H1 (cell line): ENCODE data around the gene IFNL2. TPM values are rescaled to one million over a fixed set of nuclear protein-coding genes. Genes with fewer than 3 reads are reported as not detected.
A peak's percentile ranks its signal among the peaks of the same experiment; 100 is the strongest.

Experiments
- CTCF ChIA-PET: fragments of 300-600 bp; sonication (Branson Sonifier 250); formaldehyde crosslinking; loops from one replicate; lab custom pipeline; 2021; ENCODE audit not compliant: partially characterized antibody; lab: Charles Lee
- POLR2A ChIA-PET: fragments of 300-600 bp; sonication (Branson Sonifier 250); formaldehyde crosslinking; loops from one replicate; lab custom pipeline; 2021; ENCODE audit warnings: inconsistent platforms; ENCODE audit not compliant: partially characterized antibody; lab: Charles Lee
- DNase-seq, 2 experiments: peaks; one replicate each; pipeline versions ENCODE4 v3.0.0 to v3.0.0-alpha.2; 2010 to 2022; ENCODE audit warnings: low spot score in 2 of 2, low read depth in 1 of 2, mixed read lengths in 1 of 2
- FAIRE-seq: peaks from 2 replicates; lab custom pipeline; 2011; peaks lifted over from hg19 to GRCh38; lab: Jason Lieb, UNC
- H2AFZ ChIP-seq: 2 replicates; pipeline ENCODE4 v1.8.1; 2012; ENCODE audit warnings: low read length, inconsistent platforms
- H2AK5ac ChIP-seq: 2 replicates; pipeline ENCODE4 v1.6.1; 2013; ENCODE audit warnings: low read depth, low read length
- H2BK120ac ChIP-seq: replicated peaks from 2 replicates; pipeline ENCODE3; 2013; ENCODE audit warnings: low read depth, low read length, inconsistent platforms
- H2BK12ac ChIP-seq: 2 replicates; pipeline ENCODE4 v1.6.1; 2013; ENCODE audit warnings: low read depth, low read length
- H2BK15ac ChIP-seq: 2 replicates; pipeline ENCODE4 v1.6.1; 2013; ENCODE audit warnings: low read length
- H2BK20ac ChIP-seq: 2 replicates; pipeline ENCODE4 v1.6.1; 2013; ENCODE audit warnings: low read length
- H2BK5ac ChIP-seq: 2 replicates; pipeline ENCODE4 v1.6.1; 2013; ENCODE audit warnings: low read depth, low read length
- H3K14ac ChIP-seq: 2 replicates; pipeline ENCODE4 v1.6.1; 2013; ENCODE audit warnings: inconsistent platforms; ENCODE audit not compliant: insufficient read length
- H3K18ac ChIP-seq: 2 replicates; pipeline ENCODE4 v1.6.1; 2013; ENCODE audit warnings: low read length; ENCODE audit errors: extremely low read depth
- H3K23ac ChIP-seq: 2 replicates; pipeline ENCODE4 v1.6.1; 2013; ENCODE audit warnings: inconsistent platforms; ENCODE audit not compliant: insufficient read length
- H3K23me2 ChIP-seq: 2 replicates; pipeline ENCODE4 v1.6.1; 2013; ENCODE audit warnings: low read depth, low read length
- H3K27ac ChIP-seq: 2 replicates; pipeline ENCODE4 v1.6.1; 2011; ENCODE audit warnings: low read depth, low read length, inconsistent platforms
- H3K27me3 ChIP-seq, 4 experiments: replicated peaks in 1 of 4; 1 replicate in 1 of 4; 2 replicates in 3 of 4; pipeline versions ENCODE4 v1.6.1 to v1.8.1; 2011 to 2013; ENCODE audit warnings: low read length in 3 of 4, mild to moderate bottlenecking in 3 of 4, inconsistent platforms in 2 of 4, mixed read lengths in 2 of 4, moderate library complexity in 1 of 4; ENCODE audit not compliant: control insufficient read depth in 3 of 4, insufficient read depth in 3 of 4; ENCODE audit errors: extremely low read depth in 1 of 4
- H3K36me3 ChIP-seq, 4 experiments: 2 replicates each; pipeline versions ENCODE4 v1.6.1 to v1.8.1; 2011 to 2013; ENCODE audit warnings: mild to moderate bottlenecking in 4 of 4, low read length in 3 of 4, moderate library complexity in 2 of 4, control low read depth in 1 of 4, inconsistent platforms in 1 of 4; ENCODE audit not compliant: insufficient read depth in 4 of 4, control insufficient read depth in 2 of 4
- H3K4ac ChIP-seq: replicated peaks from 2 replicates; pipeline ENCODE3; 2013; ENCODE audit warnings: low read length, low read depth, mixed read lengths, inconsistent platforms; ENCODE audit not compliant: insufficient read length
- H3K4me1 ChIP-seq, 4 experiments: replicated peaks in 1 of 4; 1 replicate in 1 of 4; 2 replicates in 3 of 4; pipeline versions ENCODE4 v1.6.1 to v1.8.1; 2011 to 2013; ENCODE audit warnings: low read length in 3 of 4, inconsistent platforms in 2 of 4, mixed read lengths in 1 of 4; ENCODE audit not compliant: insufficient read depth in 4 of 4, control insufficient read depth in 3 of 4
- H3K4me2 ChIP-seq, 2 experiments: 2 replicates each; pipeline versions ENCODE4 v1.6.1 to v1.8.1; 2011 to 2013; ENCODE audit warnings: low read depth in 2 of 2, low read length in 2 of 2, control low read depth in 1 of 2, inconsistent platforms in 1 of 2, mild to moderate bottlenecking in 1 of 2; ENCODE audit not compliant: insufficient read depth in 1 of 2
- H3K4me3 ChIP-seq, 4 experiments: fragments of 200-600, 300-600 bp in 1 of 4; sonication (generic), shearing (Covaris generic), sonication (Bioruptor Twin) in 1 of 4; 2 replicates each; pipeline versions ENCODE4 v1.5.1 to v1.8.1; 2011 to 2016; ENCODE audit warnings: low read length in 4 of 4, low read depth in 3 of 4, control low read depth in 2 of 4, inconsistent platforms in 2 of 4, mild to moderate bottlenecking in 2 of 4, mixed read lengths in 1 of 4, moderate library complexity in 1 of 4; ENCODE audit not compliant: insufficient read depth in 2 of 4; ENCODE audit errors: extremely low read depth in 1 of 4
- H3K56ac ChIP-seq: replicated peaks from 2 replicates; pipeline ENCODE3; 2013; ENCODE audit warnings: low read depth, mild to moderate bottlenecking, mixed read lengths, low read length, inconsistent platforms; ENCODE audit not compliant: insufficient read length
- H3K79me1 ChIP-seq: 2 replicates; pipeline ENCODE4 v1.6.1; 2013; ENCODE audit warnings: low read depth, low read length, control low read depth
- H3K79me2 ChIP-seq, 2 experiments: 2 replicates each; pipeline versions ENCODE4 v1.6.1 to v1.8.1; 2012 to 2013; ENCODE audit warnings: low read length in 2 of 2, mild to moderate bottlenecking in 2 of 2, inconsistent platforms in 1 of 2; ENCODE audit not compliant: insufficient read depth in 2 of 2, control insufficient read depth in 1 of 2
- H3K9ac ChIP-seq, 4 experiments: replicated peaks in 1 of 4; 1 replicate in 1 of 4; 2 replicates in 3 of 4; pipeline versions ENCODE4 v1.6.1 to v1.8.1; 2011 to 2013; ENCODE audit warnings: low read depth in 3 of 4, low read length in 3 of 4, control low read depth in 2 of 4, mild to moderate bottlenecking in 2 of 4, moderate library complexity in 2 of 4, inconsistent platforms in 1 of 4; ENCODE audit errors: extremely low read depth in 1 of 4
- H3K9me3 ChIP-seq, 2 experiments: 2 replicates each; pipeline versions ENCODE4 v1.6.1 to v1.8.1; 2012 to 2013; ENCODE audit warnings: mild to moderate bottlenecking in 2 of 2, moderate library complexity in 2 of 2, control low read depth in 1 of 2, inconsistent platforms in 1 of 2, low read depth in 1 of 2, low read length in 1 of 2, mixed read lengths in 1 of 2; ENCODE audit not compliant: insufficient read depth in 2 of 2
- H4K20me1 ChIP-seq, 2 experiments: replicated peaks in 1 of 2; 2 replicates each; pipeline versions ENCODE3 to v1.8.1; 2011 to 2013; ENCODE audit warnings: inconsistent platforms in 2 of 2, low read length in 2 of 2, mild to moderate bottlenecking in 1 of 2; ENCODE audit not compliant: insufficient read depth in 2 of 2, control insufficient read depth in 1 of 2
- H4K5ac ChIP-seq: 2 replicates; pipeline ENCODE4 v1.6.1; 2013; ENCODE audit warnings: low read length, low read depth, mixed read lengths, inconsistent platforms; ENCODE audit not compliant: insufficient read length
- H4K8ac ChIP-seq: 2 replicates; pipeline ENCODE4 v1.8.0; 2013; ENCODE audit warnings: mild to moderate bottlenecking, moderate library complexity, low read length, inconsistent platforms; ENCODE audit not compliant: insufficient read depth; ENCODE audit errors: extremely low read depth
- H4K91ac ChIP-seq: replicated peaks from 2 replicates; pipeline ENCODE3; 2013; ENCODE audit warnings: low read length, mixed read lengths, inconsistent platforms; ENCODE audit not compliant: insufficient read length
- BCL11A ChIP-seq, 2 experiments: IDR thresholded peaks; one replicate each; pipeline ENCODE4 v1.6.1; 2011; ENCODE audit warnings: low read depth in 2 of 2, low read length in 2 of 2, mild to moderate bottlenecking in 2 of 2
- CBX8 ChIP-seq: fragments of 300-800, 300-1000 bp; sonication (generic); IDR thresholded peaks from 2 replicates; pipeline ENCODE4 v1.7.1; 2016; ENCODE audit warnings: low read depth, low read length, borderline replicate concordance
- CREB1 ChIP-seq: IDR thresholded peaks from 2 replicates; pipeline ENCODE4 v1.6.1; 2012; ENCODE audit warnings: inconsistent platforms
- HDAC2 ChIP-seq, 2 experiments: fragments of 300-600 bp in 1 of 2; sonication (generic) in 1 of 2; IDR thresholded peaks; 2 replicates each; pipeline ENCODE4 v1.6.1; 2011 to 2012; ENCODE audit warnings: low read depth in 2 of 2, low read length in 2 of 2, mild to moderate bottlenecking in 2 of 2, moderate library complexity in 2 of 2, borderline replicate concordance in 1 of 2, inconsistent platforms in 1 of 2
- KDM1A ChIP-seq: fragments of 200-600, 300-600 bp; sonication (generic); IDR thresholded peaks from 2 replicates; pipeline ENCODE4 v1.7.1; 2016; ENCODE audit warnings: mild to moderate bottlenecking, low read length, borderline replicate concordance
- NANOG ChIP-seq: IDR thresholded peaks from 2 replicates; pipeline ENCODE4 v1.6.1; 2011; ENCODE audit warnings: low read length, low read depth, mild to moderate bottlenecking, inconsistent platforms; ENCODE audit not compliant: insufficient read depth, poor library complexity, severe bottlenecking
- RBBP5 ChIP-seq: IDR thresholded peaks from 2 replicates; pipeline ENCODE4 v1.7.1; 2012; ENCODE audit warnings: low read depth, mild to moderate bottlenecking, inconsistent platforms, low read length, moderate library complexity, borderline replicate concordance
- RFX5 ChIP-seq: IDR thresholded peaks from 2 replicates; pipeline ENCODE4 v1.6.1; 2011; ENCODE audit warnings: low read depth, low read length, improper control_type of control experiment, borderline replicate concordance
- SIX5 ChIP-seq: IDR thresholded peaks from 2 replicates; pipeline ENCODE4 v1.6.1; 2011; ENCODE audit warnings: mild to moderate bottlenecking, low read depth, low read length
- TAF1 ChIP-seq: IDR thresholded peaks from 2 replicates; pipeline ENCODE4 v1.6.1; 2011; ENCODE audit warnings: mild to moderate bottlenecking, low read depth, low read length
- TBP ChIP-seq: IDR thresholded peaks from 2 replicates; pipeline ENCODE4 v1.6.1; 2011; ENCODE audit warnings: low read depth, low read length, improper control_type of control experiment
- TCF12 ChIP-seq: IDR thresholded peaks from 2 replicates; pipeline ENCODE4 v1.6.1; 2011; ENCODE audit warnings: low read depth, mild to moderate bottlenecking, low read length
- ZNF274 ChIP-seq: IDR thresholded peaks from 2 replicates; pipeline ENCODE4 v1.7.0; 2012; ENCODE audit warnings: low read length, borderline replicate concordance; ENCODE audit errors: extremely low read depth
- WGBS, 2 experiments: shearing (Covaris generic) in 1 of 2; methylation state at CpG; one replicate each; pipeline versions ENCODE4 v1.1.6 to v1.1.7; 2013 to 2015; ENCODE audit warnings: low lambda C conversion rate in 2 of 2, mixed read lengths in 2 of 2, inconsistent platforms in 1 of 2, low coverage in 1 of 2, missing lambda C conversion rate in 1 of 2; ENCODE audit not compliant: insufficient replicate concordance in 2 of 2, insufficient coverage in 1 of 2, insufficient read length in 1 of 2; ENCODE audit errors: extremely low coverage in 1 of 2, missing lambda C conversion rate in 1 of 2; 5-methylcytosine and 5-hydroxymethylcytosine counted together
- polyA plus RNA-seq, 7 experiments: library from polyadenylated mRNA; depleted of rRNA in 3 of 7; stranded (reverse) in 5 of 7; unstranded in 2 of 7; fragments of >200 nt in 5 of 7; fragments of 200-250 nt in 2 of 7; gene quantifications; 1 replicate in 5 of 7; 2 replicates in 1 of 7; 4 replicates in 1 of 7; pipeline versions ENCODE4 v1.2.1 to v1.2.3, GENCODE V29; 2011 to 2013; ENCODE audit warnings: missing spikeins in 2 of 7, mixed read lengths in 2 of 7
- total RNA-seq: library from RNA; stranded (reverse); fragmentation: NEBNext Ultra II Directional; extraction: Animal tissue kit (Norgen Biotek cat#: 25700); gene quantifications from 2 replicates; pipeline ENCODE4 v1.2.1, GENCODE V29; 2021

The IFNL2 gene
- total and polyA plus RNA-seq, 2 of the 8 experiments (the other 6 are each of a cell fraction or from before 2014, with no cell fraction given): not detected

DNA sequence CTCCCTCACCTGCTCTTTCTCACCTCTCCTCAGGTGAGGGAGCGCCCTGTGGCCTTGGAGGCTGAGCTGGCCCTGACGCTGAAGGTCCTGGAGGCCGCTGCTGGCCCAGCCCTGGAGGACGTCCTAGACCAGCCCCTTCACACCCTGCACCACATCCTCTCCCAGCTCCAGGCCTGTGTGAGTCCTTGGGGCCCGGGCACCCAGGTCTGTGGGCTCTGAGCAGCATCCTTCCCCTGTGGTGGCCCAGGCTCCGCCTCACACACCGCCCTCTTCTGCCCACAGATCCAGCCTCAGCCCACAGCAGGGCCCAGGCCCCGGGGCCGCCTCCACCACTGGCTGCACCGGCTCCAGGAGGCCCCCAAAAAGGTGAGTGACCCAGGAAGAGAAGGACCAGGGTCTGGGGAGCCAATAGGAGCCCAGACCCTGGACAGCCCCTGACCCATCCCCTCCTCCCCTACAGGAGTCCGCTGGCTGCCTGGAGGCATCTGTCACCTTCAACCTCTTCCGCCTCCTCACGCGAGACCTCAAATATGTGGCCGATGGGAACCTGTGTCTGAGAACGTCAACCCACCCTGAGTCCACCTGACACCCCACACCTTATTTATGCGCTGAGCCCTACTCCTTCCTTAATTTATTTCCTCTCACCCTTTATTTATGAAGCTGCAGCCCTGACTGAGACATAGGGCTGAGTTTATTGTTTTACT is 29.9 kb downstream of the IFNL2 start:
- ChIA-PET CTCF (interaction anchor here (0.7 kb wide), 1 partner anchor 81 kb away, joined by 3 read pairs; no protein-coding TSS in a partner anchor), POLR2A (no interaction called here)
- Histone ChIP-seq H3K27ac (no peak overlapping the region), H3K56ac (no peak overlapping the region), H2AFZ (no peak overlapping the region; the same call in 1 of the 2 replicates), H3K14ac (no peak overlapping the region), H3K79me2 (no peaks in the 10 kb centered on the region), H2BK15ac (no peak overlapping the region), H3K4ac (no peak overlapping the region), H3K4me3 (no peak overlapping the region), H4K8ac (peak overlapping the region; percentile 45), H3K4me2 (no peak overlapping the region), H2BK5ac (no peak overlapping the region), H4K91ac (no peak overlapping the region), H2BK120ac (no peak overlapping the region), H4K20me1 (peaks cover 0 to 3% of the 10 kb centered on the region in 2 experiments), H3K27me3 (no peaks in the 10 kb centered on the region), H3K4me1 (peaks cover 0 to 2% (median 0%) of the 10 kb centered on the region in 4 experiments; a peak in 2 of 7 replicates), H2BK20ac (0 out of 2 replicates have a peak overlapping the region, but pooled peaks have one; percentile 7), H4K5ac (no peak overlapping the region), H3K23me2 (peaks cover 2% of the 10 kb centered on the region; the same call in 1 of the 2 replicates), H3K23ac (no peak overlapping the region), H3K9me3 (no peaks in the 10 kb centered on the region), H3K9ac (no peak overlapping the region), H3K36me3 (no peaks in the 10 kb centered on the region), H3K79me1 (no peaks in the 10 kb centered on the region), H2BK12ac (no peak overlapping the region), H3K18ac (no peak overlapping the region), H2AK5ac (no peak overlapping the region)
- DNase-seq: no peak
- no peak for FAIRE-seq
- WGBS, 2 experiments: 92% methylated on average over 17 of the region's 17 CpGs; no CpG with 5 or more reads in 1 of the 2 experiments
- TF ChIP-seq KDM1A (no peak), ZNF274 (no peak), CREB1 (no peak), SIX5 (no peak), CBX8 (no peak), RFX5 (no peak), TAF1 (no peak), TCF12 (no peak), HDAC2 (IDR thresholded peaks at IDR 0.05; ENCODE audit: borderline replicate concordance in 1 of 2, low read depth in 2 of 2, low read length in 2 of 2) (no peak), BCL11A (IDR thresholded peaks at IDR 0.05; ENCODE audit: low read depth in 2 of 2, low read length in 2 of 2) (no peak), NANOG (no peak), RBBP5 (no peak), TBP (no peak)
